GM12801 (cell line): ENCODE data around the gene SLC14A1.

Experiments
- TF ChIP-seq, protein P1 (sequence below): IDR thresholded peaks from one replicate; pipeline ENCODE4 v1.5.1; 2011; ENCODE audit warnings: control low read depth; ENCODE audit not compliant: insufficient read length; ENCODE audit errors: extremely low read depth

Gene SLC14A1

DNA sequence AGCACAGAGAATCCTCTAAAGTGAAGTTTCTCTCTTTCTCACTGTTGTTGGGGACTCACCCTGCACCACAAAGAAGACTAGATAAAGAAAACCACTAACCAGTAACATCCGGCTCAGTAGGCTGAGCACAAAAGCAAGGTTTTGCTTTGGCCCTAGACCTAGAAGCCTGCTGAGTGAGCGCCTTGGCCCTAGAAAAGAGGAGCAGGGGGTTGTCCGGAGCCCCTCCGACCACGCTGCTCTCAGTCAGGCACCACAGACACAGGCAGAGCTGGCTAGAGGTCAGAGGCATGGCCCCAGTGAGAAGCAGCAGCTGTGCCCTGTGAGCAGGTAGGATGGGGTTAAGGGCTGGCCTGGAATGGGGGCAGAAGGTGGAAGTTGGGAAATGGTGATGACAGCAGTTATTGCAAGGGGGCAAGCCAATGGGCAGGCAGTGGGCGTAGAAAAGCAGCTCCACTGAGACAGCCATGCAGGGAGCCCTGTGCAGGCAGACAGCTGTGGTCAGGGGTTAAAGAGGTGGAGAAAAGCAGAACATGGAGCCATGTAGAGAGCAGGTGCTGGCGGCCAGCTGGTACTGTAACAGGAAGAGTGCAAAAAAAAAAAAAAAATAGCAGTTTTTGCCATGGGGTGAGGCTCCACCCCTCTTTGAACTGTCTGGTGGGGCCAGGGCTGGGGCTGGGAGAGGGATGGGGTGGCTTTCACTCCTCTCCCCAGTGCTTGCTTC is 36.9 kb upstream of the SLC14A1 start:
- TF ChIP-seq, protein P1, sequence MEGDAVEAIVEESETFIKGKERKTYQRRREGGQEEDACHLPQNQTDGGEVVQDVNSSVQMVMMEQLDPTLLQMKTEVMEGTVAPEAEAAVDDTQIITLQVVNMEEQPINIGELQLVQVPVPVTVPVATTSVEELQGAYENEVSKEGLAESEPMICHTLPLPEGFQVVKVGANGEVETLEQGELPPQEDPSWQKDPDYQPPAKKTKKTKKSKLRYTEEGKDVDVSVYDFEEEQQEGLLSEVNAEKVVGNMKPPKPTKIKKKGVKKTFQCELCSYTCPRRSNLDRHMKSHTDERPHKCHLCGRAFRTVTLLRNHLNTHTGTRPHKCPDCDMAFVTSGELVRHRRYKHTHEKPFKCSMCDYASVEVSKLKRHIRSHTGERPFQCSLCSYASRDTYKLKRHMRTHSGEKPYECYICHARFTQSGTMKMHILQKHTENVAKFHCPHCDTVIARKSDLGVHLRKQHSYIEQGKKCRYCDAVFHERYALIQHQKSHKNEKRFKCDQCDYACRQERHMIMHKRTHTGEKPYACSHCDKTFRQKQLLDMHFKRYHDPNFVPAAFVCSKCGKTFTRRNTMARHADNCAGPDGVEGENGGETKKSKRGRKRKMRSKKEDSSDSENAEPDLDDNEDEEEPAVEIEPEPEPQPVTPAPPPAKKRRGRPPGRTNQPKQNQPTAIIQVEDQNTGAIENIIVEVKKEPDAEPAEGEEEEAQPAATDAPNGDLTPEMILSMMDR, result no peak

DNA sequence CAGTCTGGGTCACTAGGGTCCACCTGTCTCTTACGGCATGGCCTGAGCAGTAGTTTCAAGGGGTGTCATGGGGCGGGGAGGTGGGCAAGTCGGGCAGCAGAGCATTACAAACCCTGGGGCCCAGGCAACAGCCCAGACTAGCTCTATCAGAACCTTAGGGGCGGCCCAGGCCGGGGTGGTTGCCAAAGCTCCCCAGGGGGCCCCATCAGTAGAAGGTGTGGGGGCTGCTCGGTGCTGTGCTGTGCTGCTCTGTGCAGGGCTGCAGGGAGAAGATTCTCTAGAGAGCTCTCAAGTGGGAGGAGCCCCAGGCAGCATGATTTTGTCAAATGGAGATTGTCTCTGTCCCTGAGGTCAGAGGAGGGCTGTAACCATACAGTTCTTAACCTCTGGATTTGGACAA is 36.4 kb upstream of the SLC14A1 start:
- TF ChIP-seq, protein P1, result no peak

DNA sequence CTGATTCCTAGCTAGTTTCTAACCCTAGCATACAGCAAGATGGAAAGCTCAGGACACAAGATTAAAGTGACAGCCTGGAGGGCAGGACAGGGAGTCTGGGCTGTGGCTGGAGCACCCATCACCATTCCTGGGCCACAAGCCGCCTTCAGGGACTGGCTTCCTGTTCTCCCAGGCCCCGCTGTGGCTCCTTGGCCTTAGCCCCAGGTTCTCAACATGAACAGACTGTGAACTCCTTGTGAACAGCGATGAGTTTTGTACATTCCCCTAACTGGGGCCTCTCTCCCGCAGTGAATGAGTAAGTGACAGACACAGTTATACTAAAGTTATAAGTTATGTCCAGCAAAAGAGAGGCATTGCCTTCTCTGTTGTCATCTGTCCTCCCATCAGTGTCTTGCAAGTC is 35.9 kb upstream of the SLC14A1 start:
- TF ChIP-seq, protein P1, result no peak

DNA sequence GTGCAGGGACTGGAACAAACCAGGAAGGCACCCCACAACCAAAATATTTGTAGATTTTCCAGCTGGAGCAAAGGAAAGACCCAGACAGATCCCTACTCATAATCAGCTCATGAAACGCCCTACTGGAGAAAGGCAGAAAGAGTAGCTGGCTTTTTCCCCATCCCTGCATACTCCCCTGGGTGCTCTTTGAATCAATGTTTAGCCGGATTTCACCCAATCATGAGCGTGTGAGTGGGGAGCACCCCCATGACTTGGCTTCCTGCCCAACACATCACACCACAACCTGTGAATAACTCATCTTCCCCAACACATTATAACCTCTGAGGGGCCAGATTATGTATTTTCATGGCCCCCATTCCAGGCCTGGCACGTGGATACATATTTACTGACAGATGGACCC is 35.1 kb upstream of the SLC14A1 start:
- TF ChIP-seq, protein P1, result no peak

DNA sequence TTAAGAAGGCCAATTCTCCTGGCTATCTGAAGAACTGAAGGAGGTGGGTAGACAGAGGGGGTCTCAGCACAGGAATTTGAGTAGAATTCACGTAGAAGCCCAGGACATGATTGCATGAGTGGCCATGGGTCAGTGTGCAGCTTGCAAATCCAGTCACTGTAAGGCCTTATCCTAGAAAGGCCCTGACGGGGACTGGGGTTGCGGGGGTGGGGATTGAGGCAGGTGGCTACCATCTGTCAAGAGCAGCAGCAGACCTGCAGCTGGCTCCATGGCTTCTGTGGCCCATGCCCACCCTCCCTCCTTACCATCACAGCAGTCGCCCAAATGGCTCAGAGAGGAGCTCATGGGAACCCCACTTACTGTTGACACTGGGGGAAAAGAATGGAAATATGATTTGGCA is 34.6 kb upstream of the SLC14A1 start:
- TF ChIP-seq, protein P1, result no peak

DNA sequence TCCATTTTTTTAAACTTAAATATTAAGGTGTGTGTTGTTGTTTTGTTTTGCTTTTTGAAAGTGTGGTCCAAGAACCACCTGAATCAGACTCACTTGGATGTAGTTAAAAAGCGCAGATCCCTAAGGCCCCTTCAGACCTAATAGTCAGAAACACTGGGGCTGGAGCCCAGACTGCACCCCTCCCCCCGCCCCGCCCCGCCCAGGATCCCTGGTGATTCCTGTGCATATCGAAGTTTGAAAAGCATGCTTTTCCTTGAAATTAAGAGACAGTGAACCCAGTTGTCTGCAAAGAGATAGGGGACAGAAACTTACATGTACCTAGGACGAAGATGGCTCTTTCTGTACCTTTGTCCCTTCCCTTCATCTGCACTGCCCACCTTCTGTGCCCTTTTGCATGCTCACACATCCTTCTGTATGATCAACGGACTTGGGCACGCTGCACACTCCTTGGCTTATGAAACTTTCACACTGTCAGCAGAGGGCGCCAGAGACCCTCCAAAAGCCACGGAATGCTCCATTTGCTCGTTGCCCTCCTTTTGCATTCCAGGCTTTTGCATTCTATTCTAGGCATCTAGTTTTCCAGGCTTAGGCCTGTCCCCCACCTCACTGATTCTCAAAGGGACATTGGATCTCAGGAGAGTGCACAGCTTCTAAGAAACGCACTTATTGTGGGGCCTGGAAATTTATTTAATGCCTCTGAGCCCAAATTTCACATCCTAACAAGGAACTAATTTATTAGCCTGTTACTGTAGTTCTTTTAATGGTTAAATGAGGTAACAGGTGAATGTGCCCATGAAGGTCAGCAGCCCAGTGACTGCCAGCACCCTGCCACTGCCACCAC is 32.8 kb upstream of the SLC14A1 start:
- TF ChIP-seq, protein P1, result no peak

DNA sequence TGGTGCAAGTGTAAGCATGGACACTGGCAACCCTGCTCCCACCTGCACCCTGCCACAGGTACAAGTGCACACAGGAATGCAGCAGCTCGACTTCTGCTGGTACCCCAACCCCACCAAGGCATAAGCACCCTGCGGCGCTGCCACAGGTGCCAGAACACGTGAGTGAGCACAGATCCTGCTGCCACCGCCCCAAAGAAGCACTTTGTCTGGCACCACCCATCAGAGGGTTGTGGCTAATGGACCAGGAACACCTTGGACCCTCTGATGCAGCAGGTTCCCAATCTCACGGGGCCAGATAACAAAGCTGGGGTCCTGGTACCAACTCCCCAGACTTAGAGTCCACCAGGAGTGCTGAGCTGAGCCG is 32.2 kb upstream of the SLC14A1 start:
- TF ChIP-seq, protein P1, result no peak
